Kidney epithelial cell (primary cell): ENCODE results near the gene BMI1. TPM values are rescaled to one million over a fixed set of nuclear protein-coding genes. Genes with fewer than 3 reads are reported as not detected.

ENCODE experiments used
- DNase-seq: peaks from one replicate; pipeline ENCODE4 v3.0.0-alpha.2; 2010; ENCODE audit warnings: low read depth
- H3K27me3 ChIP-seq: 2 replicates; pipeline ENCODE4 v1.6.0; 2011; ENCODE audit warnings: low read length; ENCODE audit not compliant: control insufficient read depth, insufficient read depth
- H3K36me3 ChIP-seq: 2 replicates; pipeline ENCODE4 v1.5.1; 2011; ENCODE audit warnings: low read length; ENCODE audit not compliant: control insufficient read depth, insufficient read depth
- H3K4me3 ChIP-seq: 2 replicates; pipeline ENCODE4 v1.5.1; 2011; ENCODE audit warnings: low read depth, mild to moderate bottlenecking, control low read depth, low read length
- total RNA-seq: library from RNA; depleted of rRNA; stranded (reverse); fragments of >200 nt; gene quantifications from 2 replicates; pipeline ENCODE4 v1.2.3, GENCODE V29; 2015
- TF ChIP-seq, protein P1 (sequence below): IDR thresholded peaks from 2 replicates; pipeline ENCODE4 v1.5.1; 2011; ENCODE audit warnings: mild to moderate bottlenecking, moderate library complexity, low read length, control low read depth, inconsistent platforms; ENCODE audit not compliant: insufficient read depth, poor library complexity, severe bottlenecking

BMI1 gene
- total RNA-seq, 1 donor from 2014 or later = 60.5 TPM

GRCh38 chr10:22344249-22344648 lies 23.4 kb downstream of the BMI1 start:
- Histone ChIP-seq H3K27me3 (peaks cover 42% of the 10 kb centered on the region), H3K36me3 (no peaks in the 10 kb centered on the region), H3K4me3 (no peak overlapping the region)
- DNase-seq = no peak
- TF ChIP-seq, protein P1, sequence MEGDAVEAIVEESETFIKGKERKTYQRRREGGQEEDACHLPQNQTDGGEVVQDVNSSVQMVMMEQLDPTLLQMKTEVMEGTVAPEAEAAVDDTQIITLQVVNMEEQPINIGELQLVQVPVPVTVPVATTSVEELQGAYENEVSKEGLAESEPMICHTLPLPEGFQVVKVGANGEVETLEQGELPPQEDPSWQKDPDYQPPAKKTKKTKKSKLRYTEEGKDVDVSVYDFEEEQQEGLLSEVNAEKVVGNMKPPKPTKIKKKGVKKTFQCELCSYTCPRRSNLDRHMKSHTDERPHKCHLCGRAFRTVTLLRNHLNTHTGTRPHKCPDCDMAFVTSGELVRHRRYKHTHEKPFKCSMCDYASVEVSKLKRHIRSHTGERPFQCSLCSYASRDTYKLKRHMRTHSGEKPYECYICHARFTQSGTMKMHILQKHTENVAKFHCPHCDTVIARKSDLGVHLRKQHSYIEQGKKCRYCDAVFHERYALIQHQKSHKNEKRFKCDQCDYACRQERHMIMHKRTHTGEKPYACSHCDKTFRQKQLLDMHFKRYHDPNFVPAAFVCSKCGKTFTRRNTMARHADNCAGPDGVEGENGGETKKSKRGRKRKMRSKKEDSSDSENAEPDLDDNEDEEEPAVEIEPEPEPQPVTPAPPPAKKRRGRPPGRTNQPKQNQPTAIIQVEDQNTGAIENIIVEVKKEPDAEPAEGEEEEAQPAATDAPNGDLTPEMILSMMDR = no peak

DNA sequence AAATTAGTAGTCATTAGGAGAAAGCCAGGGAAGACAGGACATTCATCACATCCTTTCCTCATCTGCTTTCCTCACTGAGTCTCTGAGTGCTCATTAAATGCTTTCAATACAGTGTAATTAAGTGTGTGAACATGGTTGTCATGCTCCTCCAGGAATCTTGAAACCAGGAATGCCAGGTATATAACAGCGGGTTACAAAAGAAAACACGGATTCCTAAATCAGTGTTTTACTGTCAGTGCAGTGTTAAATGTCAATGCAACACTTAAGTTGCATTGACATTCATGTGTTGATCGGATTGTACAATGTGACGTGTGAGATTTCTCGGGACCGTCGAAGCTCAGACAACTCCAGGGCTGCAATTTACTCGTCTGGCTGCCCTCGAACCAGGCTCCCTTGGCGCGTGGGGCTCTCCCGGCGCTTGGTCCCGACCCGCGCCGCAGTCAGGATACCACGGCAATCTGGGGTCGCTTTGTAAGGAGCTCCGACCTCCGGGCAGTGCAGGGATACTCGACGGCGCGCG lies 23.9 kb downstream of the BMI1 start:
- peak overlapping the region; percentile 38 for H3K4me3 ChIP-seq
- no peaks in the 10 kb centered on the region for H3K36me3 ChIP-seq
- no peak for DNase-seq
- H3K27me3 ChIP-seq = peaks cover 42% of the 10 kb centered on the region
- TF ChIP-seq, protein P1 = no peak

- H3K4me3 ChIP-seq = peak within 1 kb of the TSS; percentile 38
- TF ChIP-seq, protein P1 = no peak
- DNase-seq = no peak
These were observed 24.6 kb downstream of the BMI1 start, which contains the start of gene SPAG6 for GRCh38 chr10:22345301-22346095. TSS of gene SPAG6 (plus strand) at chr10:22345496. CDS start at chr10:22345612, 116 bp downstream.

GRCh38 chr10:22346096-22346661 lies 25.3 kb downstream of the BMI1 start:
- Histone ChIP-seq H3K4me3 (no peak overlapping the region), H3K27me3 (peaks cover 40% of the 10 kb centered on the region), H3K36me3 (no peaks in the 10 kb centered on the region)
- DNase-seq = no peak
- TF ChIP-seq, protein P1 = no peak

More at GRCh38 chr10:22345301-22346095, 24.6 kb downstream of the BMI1 start, which contains the start of gene SPAG6:
- H3K27me3 ChIP-seq = peaks cover 42% of the 10 kb centered on the region
- no peaks in the 10 kb centered on the region for H3K36me3 ChIP-seq

DNA sequence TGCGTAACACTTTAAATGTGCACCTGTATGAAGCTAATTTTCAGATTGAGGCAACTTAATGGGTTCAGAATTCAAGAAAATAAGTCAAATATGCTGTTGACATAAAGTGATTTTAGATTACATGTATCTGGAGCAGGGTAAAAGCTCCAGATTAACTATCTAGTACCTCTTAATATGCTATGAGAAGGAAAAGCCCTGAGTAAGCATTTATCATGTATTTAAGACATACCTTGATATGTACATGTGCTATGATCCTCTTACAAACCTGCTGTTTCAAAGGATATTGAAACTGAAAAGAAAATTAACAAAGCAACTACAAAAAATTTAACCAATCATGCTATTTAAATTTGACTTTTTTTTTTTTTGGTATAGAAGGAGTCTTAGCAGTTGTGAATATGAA lies 28.9 kb downstream of the BMI1 start:
- Histone ChIP-seq H3K27me3 (peaks cover 14% of the 10 kb centered on the region), H3K36me3 (no peaks in the 10 kb centered on the region), H3K4me3 (no peak overlapping the region)
- no peak for DNase-seq
- TF ChIP-seq, protein P1 = no peak
